Mucosa of rectum (tissue), 2 donors: ENCODE results near the gene ZNRF4.

Source experiments
- H3K27ac ChIP-seq, 2 donors: one replicate each; pipeline ENCODE4 v1.7.0; 2013; ENCODE audit warnings: inconsistent platforms in 2 of 2, low read depth in 2 of 2, low read length in 2 of 2
- H3K27me3 ChIP-seq, 2 donors: one replicate each; pipeline ENCODE4 v1.7.0; 2013; ENCODE audit warnings: low read length in 2 of 2; ENCODE audit not compliant: control insufficient read depth in 2 of 2, insufficient read depth in 2 of 2
- H3K36me3 ChIP-seq, 2 donors: one replicate each; pipeline ENCODE4 v1.7.0; 2013; ENCODE audit warnings: low read length in 2 of 2; ENCODE audit not compliant: control insufficient read depth in 2 of 2, insufficient read depth in 2 of 2
- H3K4me1 ChIP-seq, 2 donors: one replicate each; pipeline ENCODE4 v1.7.0; 2013; ENCODE audit warnings: low read length in 2 of 2, mild to moderate bottlenecking in 1 of 2; ENCODE audit not compliant: control insufficient read depth in 2 of 2, insufficient read depth in 2 of 2
- H3K4me3 ChIP-seq, 2 donors: one replicate each; pipeline ENCODE4 v1.7.0; 2013; ENCODE audit warnings: low read length in 2 of 2
- H3K9ac ChIP-seq, 2 donors: one replicate each; pipeline ENCODE4 v1.7.0; 2013; ENCODE audit warnings: low read length in 2 of 2, low read depth in 1 of 2, mild to moderate bottlenecking in 1 of 2
- H3K9me3 ChIP-seq, 2 donors: one replicate each; pipeline ENCODE4 v1.7.0; 2013; ENCODE audit warnings: low read length in 2 of 2; ENCODE audit not compliant: control insufficient read depth in 2 of 2
- donor health status: healthy.
- donor health status: Normal muscosa, but diverticular disease.

ZNRF4 gene

DNA sequence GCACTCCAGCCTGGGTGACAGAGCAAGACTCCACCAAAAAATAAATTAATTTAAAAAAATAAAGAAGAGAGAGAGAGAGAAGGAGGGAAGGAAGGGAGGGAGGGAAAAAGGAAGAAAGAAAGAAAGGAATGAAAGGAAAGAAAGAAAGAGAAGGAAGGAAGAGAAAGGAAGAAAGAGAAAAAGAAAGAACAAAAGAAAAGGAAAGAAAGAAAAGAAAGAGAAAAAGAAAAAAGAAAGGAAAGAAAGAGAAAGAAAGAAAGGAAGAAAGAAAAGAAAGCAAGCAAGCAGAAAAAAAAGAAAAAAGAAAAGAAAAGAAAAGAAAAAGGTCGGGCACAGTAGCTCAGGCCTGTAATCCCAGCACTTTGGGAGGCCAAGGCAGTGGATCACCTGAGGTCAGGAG lies 14.9 kb upstream of the ZNRF4 start:
- no peak overlapping the region for H3K4me3 ChIP-seq
- no peak overlapping the region for H3K27ac ChIP-seq
- H3K36me3 ChIP-seq, result no peaks in the 10 kb centered on the region
- peaks cover 2 to 4% of the 10 kb centered on the region in 2 donors for H3K27me3 ChIP-seq
- no peaks in the 10 kb centered on the region for H3K4me1 ChIP-seq
- no peaks in the 10 kb centered on the region for H3K9me3 ChIP-seq
- H3K9ac ChIP-seq, result no peak overlapping the region

DNA sequence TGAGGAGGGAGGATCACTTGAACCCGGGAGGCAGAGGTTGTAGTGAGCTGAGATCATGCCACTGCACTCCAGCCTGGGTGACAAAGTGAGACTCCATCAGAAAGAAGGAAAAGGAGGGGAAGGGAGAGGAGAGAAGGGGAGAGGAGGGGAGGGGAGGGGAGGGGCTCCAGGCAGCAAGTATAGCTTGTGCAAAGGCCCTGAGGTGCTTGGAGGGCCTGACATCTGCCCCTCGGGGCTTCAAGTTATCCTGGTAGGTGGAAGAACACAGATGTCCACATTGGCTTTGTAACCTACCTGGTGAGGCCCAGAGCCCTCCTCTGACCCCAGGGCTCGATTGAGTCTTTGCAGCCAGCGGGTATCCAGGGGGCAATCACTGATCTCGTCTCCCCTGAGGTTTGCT lies 11.5 kb upstream of the ZNRF4 start:
- H3K27ac ChIP-seq, result no peak overlapping the region
- H3K9me3 ChIP-seq, result no peaks in the 10 kb centered on the region
- no peak overlapping the region for H3K9ac ChIP-seq
- H3K27me3 ChIP-seq, result peaks cover 4% of the 10 kb centered on the region in 2 donors
- no peaks in the 10 kb centered on the region for H3K4me1 ChIP-seq
- H3K36me3 ChIP-seq, result no peaks in the 10 kb centered on the region
- H3K4me3 ChIP-seq, result no peak overlapping the region

DNA sequence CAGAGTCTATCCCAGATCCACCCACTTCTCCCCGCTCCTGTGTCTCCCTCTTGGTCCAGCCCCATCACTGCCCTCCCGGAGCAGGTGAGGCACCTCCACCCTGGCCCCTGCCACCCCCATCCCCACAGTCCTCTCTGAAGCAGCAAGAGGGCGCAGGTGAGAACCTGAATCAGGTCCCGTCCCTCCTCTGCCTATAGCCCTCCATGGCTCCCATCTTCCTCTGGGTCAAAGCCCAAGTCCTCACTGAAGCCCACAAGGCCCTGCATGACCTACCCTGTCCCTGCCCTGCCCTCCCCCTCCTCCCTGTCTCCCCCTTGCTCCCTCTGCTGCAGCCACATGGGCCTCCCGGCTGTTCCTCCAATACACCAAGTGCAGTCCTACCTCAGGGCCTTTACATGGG lies 10.8 kb upstream of the ZNRF4 start:
- H3K9me3 ChIP-seq, result no peaks in the 10 kb centered on the region
- H3K36me3 ChIP-seq, result no peaks in the 10 kb centered on the region
- no peaks in the 10 kb centered on the region for H3K4me1 ChIP-seq
- H3K9ac ChIP-seq, result no peak overlapping the region
- no peak overlapping the region for H3K27ac ChIP-seq
- peaks cover 4 to 6% of the 10 kb centered on the region in 2 donors for H3K27me3 ChIP-seq
- no peak overlapping the region for H3K4me3 ChIP-seq

DNA sequence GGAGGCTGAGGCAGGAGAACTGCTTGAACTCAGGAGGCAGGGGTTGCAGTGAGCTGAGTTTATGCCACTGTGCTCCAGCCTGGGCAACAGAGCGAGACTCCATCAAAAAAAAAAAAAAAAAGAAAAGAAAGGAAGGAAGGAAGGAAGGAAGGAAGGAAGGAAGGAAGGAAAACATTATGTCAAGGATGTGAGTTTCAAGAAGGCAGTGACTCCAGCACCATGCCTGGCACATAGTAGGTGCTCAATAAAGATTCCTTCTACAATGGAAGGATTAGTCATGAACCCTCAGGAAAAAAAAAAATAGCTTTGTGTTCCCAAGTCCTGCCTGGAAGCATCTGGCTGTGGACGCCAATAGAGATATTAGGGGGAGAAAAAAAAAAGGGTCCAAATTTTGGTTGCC lies 10.1 kb upstream of the ZNRF4 start:
- Histone ChIP-seq H3K4me3 (no peak overlapping the region), H3K9ac (no peak overlapping the region), H3K27me3 (peaks cover 4 to 6% of the 10 kb centered on the region in 2 donors), H3K4me1 (no peaks in the 10 kb centered on the region), H3K27ac (no peak overlapping the region), H3K9me3 (no peaks in the 10 kb centered on the region), H3K36me3 (no peaks in the 10 kb centered on the region)

DNA sequence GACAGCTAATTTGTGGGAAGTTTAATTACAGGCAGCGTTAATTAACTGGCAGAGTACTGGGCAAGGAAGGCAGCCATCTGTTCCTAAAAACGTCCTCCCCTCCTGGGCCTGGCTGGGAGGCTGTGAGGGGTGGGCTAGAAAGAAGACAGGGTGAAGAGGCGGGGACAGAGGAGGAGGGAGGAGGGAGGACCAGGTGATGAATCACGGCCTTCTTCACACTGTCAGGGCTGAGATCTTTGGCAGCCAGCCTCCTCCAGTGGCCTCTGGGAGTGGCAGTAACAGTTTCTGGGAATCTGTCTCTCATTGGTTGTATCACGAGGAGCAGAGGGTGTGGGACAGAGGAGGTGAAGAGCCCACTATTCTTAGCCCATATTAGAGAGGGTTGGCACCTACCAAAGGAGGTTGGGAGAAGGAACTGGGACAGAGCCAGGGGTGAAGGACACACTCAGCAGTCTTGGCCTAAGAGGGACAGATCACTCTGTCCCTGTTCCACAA lies 9.6 kb upstream of the ZNRF4 start:
- H3K27me3 ChIP-seq, result peaks cover 4 to 6% of the 10 kb centered on the region in 2 donors
- H3K27ac ChIP-seq, result no peak overlapping the region
- H3K4me3 ChIP-seq, result no peak overlapping the region
- no peaks in the 10 kb centered on the region for H3K9me3 ChIP-seq
- no peaks in the 10 kb centered on the region for H3K4me1 ChIP-seq
- H3K36me3 ChIP-seq, result no peaks in the 10 kb centered on the region
- H3K9ac ChIP-seq, result no peak overlapping the region

DNA sequence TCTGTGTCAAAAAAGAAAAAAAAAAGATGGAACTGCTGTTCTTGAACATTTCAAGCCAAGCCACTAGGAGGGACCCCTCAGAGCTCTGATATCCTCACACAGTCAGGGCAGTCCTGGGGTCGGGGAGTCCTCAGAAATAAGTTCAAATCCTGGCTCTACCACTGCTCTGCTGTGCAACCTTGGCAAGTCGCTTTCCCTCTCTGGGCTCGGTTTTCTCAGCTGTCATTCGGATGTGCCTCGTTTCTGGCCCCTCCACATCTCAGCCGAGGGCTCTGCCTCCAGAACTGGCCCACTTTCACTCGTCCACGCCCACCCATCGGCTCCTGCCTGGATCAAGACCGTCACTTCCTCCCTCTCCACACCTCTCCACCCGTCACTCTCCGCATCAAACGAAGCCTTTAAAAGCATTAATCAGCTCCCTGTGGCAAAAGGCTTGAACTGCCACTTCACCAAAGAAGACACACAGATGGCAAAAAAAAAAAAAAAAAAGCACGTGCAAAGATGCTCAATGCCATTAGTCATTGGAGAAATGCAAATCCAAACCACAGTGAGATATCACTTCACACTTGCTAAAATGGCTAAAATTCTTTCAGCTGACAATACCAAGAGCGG lies 7.4 kb upstream of the ZNRF4 start:
- H3K9ac ChIP-seq, result no peak overlapping the region

DNA sequence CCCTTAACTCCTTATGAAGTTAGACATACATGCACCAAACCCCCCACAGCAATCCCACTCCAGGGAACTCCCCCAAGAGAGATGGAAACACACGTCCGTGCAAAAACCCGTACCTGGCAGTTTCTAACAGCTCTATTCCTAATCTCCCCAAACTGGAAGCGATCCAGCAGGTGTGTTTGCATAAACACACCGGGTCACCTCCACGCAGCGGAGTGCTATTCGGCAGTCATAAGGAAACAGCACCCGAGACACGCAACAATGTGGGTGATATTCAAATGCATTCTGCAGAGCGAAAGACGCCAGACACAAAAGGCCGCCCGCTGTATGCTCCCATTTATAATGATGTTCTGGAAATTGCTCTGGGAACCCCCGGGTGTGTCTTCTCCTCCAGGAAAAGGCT lies 6.8 kb upstream of the ZNRF4 start:
- Histone ChIP-seq H3K36me3 (no peaks in the 10 kb centered on the region), H3K27me3 (peaks cover 4 to 6% of the 10 kb centered on the region in 2 donors), H3K27ac (no peak overlapping the region), H3K4me1 (no peaks in the 10 kb centered on the region), H3K9ac (no peak overlapping the region), H3K9me3 (no peaks in the 10 kb centered on the region), H3K4me3 (no peak overlapping the region)

More for the DNA sequence above, 7.4 kb upstream of the ZNRF4 start:
- H3K9me3 ChIP-seq, result no peaks in the 10 kb centered on the region
- H3K4me3 ChIP-seq, result no peak overlapping the region
- no peaks in the 10 kb centered on the region for H3K36me3 ChIP-seq
- H3K27me3 ChIP-seq, result peaks cover 4 to 6% of the 10 kb centered on the region in 2 donors
- H3K4me1 ChIP-seq, result no peaks in the 10 kb centered on the region
- H3K27ac ChIP-seq, result no peak overlapping the region

DNA sequence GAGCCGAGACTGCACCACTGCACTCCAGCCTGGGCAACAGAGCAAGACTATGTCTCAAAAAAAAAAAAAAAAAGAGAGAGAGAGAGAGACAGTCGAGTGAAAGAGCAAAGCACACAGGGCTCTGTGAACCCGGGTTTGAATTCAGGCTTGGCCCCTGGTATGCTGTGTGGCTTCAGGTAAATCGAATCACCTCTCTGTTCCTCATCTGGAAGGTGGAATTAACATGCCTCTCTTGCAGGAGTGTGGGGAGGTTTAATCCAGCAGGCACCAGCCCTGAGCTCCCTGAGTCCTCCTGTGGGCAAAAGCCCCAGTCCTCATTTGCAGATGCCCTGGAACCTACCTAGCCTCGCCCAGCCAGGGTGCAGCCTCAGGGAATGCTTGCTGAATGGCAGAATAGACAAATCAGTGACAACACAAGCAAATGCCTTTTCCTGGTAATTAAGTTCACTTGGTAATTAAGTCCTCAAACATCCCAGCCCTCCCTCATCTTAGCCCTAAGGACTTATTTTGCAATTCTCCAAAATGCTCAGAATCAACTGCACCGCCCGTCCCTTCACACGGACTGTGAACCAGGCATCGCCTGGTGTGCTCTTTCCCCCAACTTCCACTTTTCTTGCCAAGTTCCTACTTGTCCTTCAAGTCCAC lies 4.6 kb upstream of the ZNRF4 start:
- Histone ChIP-seq H3K36me3 (no peaks in the 10 kb centered on the region), H3K27me3 (peaks cover 0 to 6% of the 10 kb centered on the region in 2 donors), H3K9ac (no peak overlapping the region), H3K4me1 (no peaks in the 10 kb centered on the region), H3K27ac (no peak overlapping the region), H3K4me3 (no peak overlapping the region), H3K9me3 (no peaks in the 10 kb centered on the region)

DNA sequence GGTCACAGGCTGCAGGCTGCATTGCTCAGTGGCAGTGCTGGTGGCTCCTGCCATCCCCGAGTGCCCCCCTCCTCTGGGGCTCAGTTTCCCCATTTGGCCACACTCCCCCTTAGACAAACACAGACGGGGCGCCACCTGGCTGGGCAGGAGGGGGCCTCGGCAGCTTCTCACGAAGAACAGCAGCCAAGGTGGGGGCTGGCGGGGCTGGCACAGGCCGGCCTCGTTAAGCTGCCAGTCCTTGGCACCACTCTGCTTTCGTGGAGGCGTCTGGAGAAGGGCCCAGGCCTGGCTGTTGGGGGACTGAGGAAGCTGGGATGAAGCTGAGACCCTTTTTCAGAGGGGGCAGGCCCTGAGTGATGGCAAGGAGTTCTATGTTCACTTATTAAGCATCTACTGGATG lies 3.7 kb upstream of the ZNRF4 start:
- Histone ChIP-seq H3K27me3 (peaks cover 0 to 6% of the 10 kb centered on the region in 2 donors), H3K9me3 (no peaks in the 10 kb centered on the region), H3K27ac (no peak overlapping the region), H3K9ac (no peak overlapping the region), H3K36me3 (no peaks in the 10 kb centered on the region), H3K4me1 (no peaks in the 10 kb centered on the region), H3K4me3 (no peak overlapping the region)

DNA sequence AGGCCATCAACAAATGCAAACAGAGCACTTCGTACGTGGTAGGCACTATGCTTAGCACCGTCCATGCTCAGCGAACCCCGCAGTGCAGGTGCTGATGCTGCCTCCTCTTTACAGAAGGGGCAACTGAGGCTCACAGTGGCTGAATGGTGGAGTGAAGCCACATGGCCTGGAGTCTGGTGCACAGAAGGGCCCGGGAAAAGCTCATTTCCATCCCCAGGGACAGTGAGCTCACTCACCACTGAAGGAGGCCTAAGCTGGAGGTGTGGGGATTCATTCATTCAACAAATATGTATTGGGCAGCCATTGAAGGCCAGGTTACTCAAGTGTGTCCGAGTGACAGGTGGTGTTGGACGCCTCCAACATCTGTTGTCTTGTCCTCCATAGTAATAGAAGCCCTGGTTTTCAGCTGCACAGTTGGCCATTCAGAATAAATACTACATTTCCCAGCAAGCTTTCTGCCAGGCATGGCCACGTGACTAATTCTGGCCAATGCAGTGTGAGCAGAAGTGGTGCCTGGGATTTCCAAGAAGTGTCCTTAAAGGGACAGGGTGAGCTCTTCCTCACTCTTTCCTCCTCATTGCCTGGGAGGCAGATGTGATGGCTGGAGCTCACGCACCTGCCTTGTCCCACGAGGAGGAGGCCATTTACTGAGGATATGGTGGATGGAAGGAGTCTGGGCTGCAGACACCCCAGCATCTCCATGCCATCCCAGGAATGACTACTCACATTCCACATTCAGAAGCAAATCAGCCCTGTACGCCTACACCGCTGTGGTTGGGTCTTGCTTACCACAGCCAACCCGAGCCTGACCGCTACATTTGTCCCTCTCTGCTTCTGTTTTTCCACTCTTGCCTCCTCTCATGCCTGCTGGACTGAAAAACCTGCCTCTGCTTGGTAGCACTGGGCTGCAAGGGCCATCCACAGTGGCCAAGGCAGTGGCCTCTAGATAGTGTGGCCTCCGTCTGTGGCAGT lies 2.3 kb upstream of the ZNRF4 start:
- H3K4me1 ChIP-seq, result no peaks in the 10 kb centered on the region
- no peaks in the 10 kb centered on the region for H3K36me3 ChIP-seq
- no peak overlapping the region for H3K4me3 ChIP-seq
- no peaks in the 10 kb centered on the region for H3K9me3 ChIP-seq
- H3K27me3 ChIP-seq, result peaks cover 0 to 4% of the 10 kb centered on the region in 2 donors
- H3K9ac ChIP-seq, result no peak overlapping the region
- H3K27ac ChIP-seq, result no peak overlapping the region
